RCC 7860 (cell line): ENCODE data around the gene ZNF248.
"Not testable (repeated sequence)": the region's sequence is repeated elsewhere in the genome, so short reads cannot be mapped to it uniquely, and the experiment has no call there.

ENCODE experiments used
- DNase-seq: peaks from one replicate; pipeline ENCODE4 v3.0.0-alpha.2; 2015; ENCODE audit warnings: low spot score
- FAIRE-seq: peaks from 2 replicates; lab custom pipeline; 2012; peaks lifted over from hg19 to GRCh38; lab: Jason Lieb, UNC

The ZNF248 gene

GRCh38 chr10:37748170-37748569, 109.2 kb downstream of the ZNF248 start:
- FAIRE-seq (no peak), DNase-seq (no peak)

DNA sequence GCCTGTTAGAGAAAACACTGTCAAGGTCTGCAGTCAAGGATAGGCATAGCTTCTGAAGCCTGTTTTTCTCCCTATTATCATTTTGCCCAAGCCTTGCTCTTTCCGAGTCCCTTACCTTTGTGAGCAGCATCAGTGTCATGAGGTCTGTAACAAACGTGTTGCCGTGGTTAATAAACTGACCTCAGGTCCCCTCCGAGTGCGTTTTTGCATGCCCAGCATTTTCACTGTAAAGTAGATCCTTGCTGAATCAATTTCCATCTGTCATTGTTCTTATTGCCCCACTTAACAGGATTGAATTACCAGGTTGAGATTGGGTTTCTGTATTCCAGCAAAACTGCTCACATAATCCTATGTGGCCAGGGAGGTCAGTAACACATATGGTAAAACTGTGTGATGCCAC, 110.3 kb downstream of the ZNF248 start:
- no peak for FAIRE-seq

DNA sequence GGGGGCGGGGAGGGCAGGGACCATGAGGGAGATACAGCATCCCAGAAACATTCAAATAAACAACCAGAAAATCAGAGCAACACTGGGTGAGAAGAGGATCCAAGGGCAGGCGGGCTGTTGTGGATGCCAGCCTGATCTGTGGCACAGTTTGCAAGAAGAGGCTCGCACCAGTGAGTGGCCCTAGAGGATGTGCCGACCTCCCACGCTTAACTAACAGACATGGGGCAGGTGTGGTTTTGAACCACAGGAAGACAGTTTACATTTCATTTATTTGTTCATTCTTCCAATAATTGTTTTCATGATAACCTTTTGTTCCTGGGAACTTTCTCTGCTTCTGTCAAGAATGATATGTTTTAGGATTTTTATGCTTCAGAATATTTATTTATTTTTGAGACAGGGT, 115.6 kb downstream of the ZNF248 start:
- DNase-seq (no peak), FAIRE-seq (no peak)

More for the DNA sequence above, 110.3 kb downstream of the ZNF248 start:
- no peak for DNase-seq

DNA sequence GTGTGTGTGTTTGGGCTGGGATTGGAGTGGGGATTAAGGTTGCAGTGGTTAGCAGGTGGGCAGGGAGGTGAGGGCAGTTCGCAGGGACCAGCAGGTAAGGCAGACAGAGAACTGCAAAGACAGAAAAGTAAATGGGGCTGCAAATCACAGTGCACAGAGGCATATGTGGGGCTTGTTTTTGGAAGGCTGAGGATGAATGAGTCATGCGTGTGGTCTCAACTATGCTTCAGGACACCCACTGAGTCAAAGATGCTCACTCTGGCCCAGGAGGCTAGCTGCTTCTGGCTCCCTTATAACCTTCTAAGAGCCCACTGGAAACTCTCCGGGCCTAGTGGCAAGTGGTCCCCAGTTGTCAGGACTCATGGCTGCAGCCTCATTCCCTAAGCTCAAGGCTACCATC, 118.2 kb downstream of the ZNF248 start:
- no peak for DNase-seq
- FAIRE-seq = no peak

GRCh38 chr10:37738241-37738640, 119.2 kb downstream of the ZNF248 start:
- DNase-seq, FAIRE-seq: not testable (repeated sequence)

DNA sequence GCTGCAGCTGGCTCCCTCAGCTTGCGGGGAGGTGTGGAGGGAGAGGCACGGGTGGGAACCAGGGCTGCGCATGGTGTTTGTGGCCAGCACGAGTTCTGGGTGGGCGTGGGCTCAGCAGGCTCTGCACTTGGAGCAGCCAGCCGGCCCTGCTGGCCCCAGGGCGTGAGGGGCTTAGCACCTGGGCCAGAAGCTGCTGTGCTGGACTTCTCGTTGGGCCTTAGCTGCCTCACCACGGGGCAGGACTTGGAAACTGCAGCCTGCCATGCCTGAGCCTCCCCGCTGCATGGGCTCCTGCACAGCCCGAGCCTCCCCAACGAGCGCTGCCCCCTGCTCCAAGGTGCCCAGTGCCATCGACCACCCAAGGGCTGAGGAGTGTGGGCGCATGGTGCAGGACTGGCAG, 120.1 kb downstream of the ZNF248 start:
- FAIRE-seq (no peak), DNase-seq (no peak)

- no peak for FAIRE-seq
- no peak for DNase-seq
Measured at GRCh38 chr10:37736120-37736519, 121.3 kb downstream of the ZNF248 start.

GRCh38 chr10:37734971-37735370, 122.4 kb downstream of the ZNF248 start:
- DNase-seq = peak; percentile 89
- FAIRE-seq = peak; percentile 92
